ENCODE measurements around the gene IFNA8. TPM values are rescaled to one million over a fixed set of nuclear protein-coding genes. Genes with fewer than 3 reads are reported as not detected.

IFNA8 gene
- total and polyA plus RNA-seq, 2 of the 8 experiments (the other 6 are each of a cell fraction or from before 2014, with no cell fraction given), result not detected

GRCh38 chr9:21413151-21413550 is 4.2 kb downstream of the IFNA8 start:
- Histone ChIP-seq H2BK20ac (ENCODE audit: low read length) (no peak overlapping the region), H3K79me2 (ENCODE audit: control insufficient read depth in 1 of 2, insufficient read depth in 2 of 2, low read length in 2 of 2) (no peaks in the 10 kb centered on the region), H2AK5ac (ENCODE audit: low read depth, low read length) (no peak overlapping the region), H2BK12ac (ENCODE audit: low read depth, low read length) (no peak overlapping the region), H3K18ac (ENCODE audit: extremely low read depth, low read length) (no peak overlapping the region), H3K9ac (replicated peaks in 1 of 4; ENCODE audit: extremely low read depth in 1 of 4, low read depth in 3 of 4, low read length in 3 of 4) (no peak overlapping the region), H3K4ac (replicated peaks; ENCODE audit: insufficient read length, low read depth, low read length) (no peak overlapping the region), H4K8ac (ENCODE audit: extremely low read depth, insufficient read depth, low read length) (no peak overlapping the region), H3K14ac (ENCODE audit: insufficient read length) (no peak overlapping the region), H2BK5ac (ENCODE audit: low read depth, low read length) (no peak overlapping the region), H3K36me3 (ENCODE audit: control insufficient read depth in 2 of 4, insufficient read depth in 4 of 4, low read length in 3 of 4) (no peaks in the 10 kb centered on the region), H4K91ac (replicated peaks; ENCODE audit: insufficient read length, low read length) (no peak overlapping the region), H3K27me3 (replicated peaks in 1 of 4; ENCODE audit: control insufficient read depth in 3 of 4, extremely low read depth in 1 of 4, insufficient read depth in 3 of 4, low read length in 3 of 4) (no peaks in the 10 kb centered on the region), H3K4me1 (replicated peaks in 1 of 4; ENCODE audit: control insufficient read depth in 3 of 4, insufficient read depth in 4 of 4, low read length in 3 of 4) (no peaks in the 10 kb centered on the region), H3K56ac (replicated peaks; ENCODE audit: insufficient read length, low read depth, low read length) (no peak overlapping the region), H4K5ac (ENCODE audit: insufficient read length, low read depth, low read length) (no peak overlapping the region), H3K27ac (ENCODE audit: low read depth, low read length) (no peak overlapping the region), H3K4me3 (ENCODE audit: extremely low read depth in 1 of 4, insufficient read depth in 2 of 4, low read depth in 3 of 4, low read length in 4 of 4) (no peak overlapping the region), H2BK15ac (ENCODE audit: low read length) (no peak overlapping the region), H3K23me2 (ENCODE audit: low read depth, low read length) (no peaks in the 10 kb centered on the region), H2AFZ (ENCODE audit: low read length) (peak overlapping the region; percentile 58; the same call in 1 of the 2 replicates), H3K79me1 (ENCODE audit: low read depth, low read length) (no peaks in the 10 kb centered on the region), H4K20me1 (replicated peaks in 1 of 2; ENCODE audit: control insufficient read depth in 1 of 2, insufficient read depth in 2 of 2, low read length in 2 of 2) (no peaks in the 10 kb centered on the region), H3K9me3 (ENCODE audit: insufficient read depth in 2 of 2, low read depth in 1 of 2, low read length in 1 of 2) (no peaks in the 10 kb centered on the region), H3K23ac (ENCODE audit: insufficient read length) (no peak overlapping the region), H2BK120ac (replicated peaks; ENCODE audit: low read depth, low read length) (no peak overlapping the region), H3K4me2 (ENCODE audit: insufficient read depth in 1 of 2, low read depth in 2 of 2, low read length in 2 of 2) (no peak overlapping the region)
- CTCF ChIA-PET (ENCODE audit: partially characterized antibody), result interaction anchor here (1.1 to 2.0 kb wide), 6 partner anchors 10 to 132 kb away, joined by 3 to 7 read pairs (median 4); no protein-coding TSS in a partner anchor
- DNase-seq (ENCODE audit: low read depth in 1 of 2, low spot score in 2 of 2), result no peak
- POLR2A ChIA-PET (ENCODE audit: partially characterized antibody), result no interaction called here
- TF ChIP-seq TBP (IDR thresholded peaks at IDR 0.05; ENCODE audit: low read depth, low read length) (no peak), POLR2A (IDR thresholded peaks at IDR 0.05; ENCODE audit: control extremely low read depth in 1 of 2, low read depth in 2 of 2, low read length in 2 of 2) (no peak), FOSL1 (IDR thresholded peaks at IDR 0.05; ENCODE audit: insufficient read depth, low read depth, low read length) (no peak), CBX8 (IDR thresholded peaks at IDR 0.05; ENCODE audit: borderline replicate concordance, low read depth, low read length) (no peak), SIN3A (conservative IDR thresholded peaks at IDR 0.05 in 1 of 2, IDR thresholded peaks at IDR 0.05 in 1 of 2; ENCODE audit: low read depth in 1 of 2, low read length in 2 of 2) (no peak), CEBPB (IDR thresholded peaks at IDR 0.05; ENCODE audit: low read depth, low read length) (no peak), SUZ12 (IDR thresholded peaks at IDR 0.05; ENCODE audit: low read length) (no peak), CREB1 (IDR thresholded peaks at IDR 0.05) (no peak), GABPA (IDR thresholded peaks at IDR 0.05; ENCODE audit: borderline replicate concordance, insufficient read depth, low read length) (no peak), TAF7 (optimal IDR thresholded peaks at IDR 0.05; ENCODE audit: borderline replicate concordance, low read depth, low read length) (no peak)
- FAIRE-seq, result no peak
- 79% methylated on average over 4 of the region's 4 CpGs; no CpG with 5 or more reads in 1 of the 2 experiments for WGBS, 2 experiments (ENCODE audit: extremely low coverage in 1 of 2, insufficient coverage in 1 of 2, insufficient read length in 1 of 2, insufficient replicate concordance in 2 of 2, low coverage in 1 of 2, low lambda C conversion rate in 2 of 2, missing lambda C conversion rate in 1 of 2)

Data from H1 (cell line).